Hematopoietic multipotent progenitor cell treated with erythropoietin and hydrocortisone succinate and interleukin-3 and kit ligand, for 6 days (in vitro differentiated cells): ENCODE data around the gene NELL2.

Source experiments
- DNase-seq: peaks from one replicate; pipeline ENCODE4 v3.0.0-alpha.2; 2015

The NELL2 gene

GRCh38 chr12:44677724-44678123, 198.4 kb downstream of the NELL2 start:
- DNase-seq: no peak

GRCh38 chr12:44674875-44675274, 201.2 kb downstream of the NELL2 start:
- DNase-seq: no peak

- no peak for DNase-seq
These were observed 202.3 kb downstream of the NELL2 start for GRCh38 chr12:44673811-44674210.

GRCh38 chr12:44672042-44672441, 204.1 kb downstream of the NELL2 start:
- no peak for DNase-seq

- DNase-seq: no peak
These were observed 207.7 kb downstream of the NELL2 start for GRCh38 chr12:44668443-44668842.

DNA sequence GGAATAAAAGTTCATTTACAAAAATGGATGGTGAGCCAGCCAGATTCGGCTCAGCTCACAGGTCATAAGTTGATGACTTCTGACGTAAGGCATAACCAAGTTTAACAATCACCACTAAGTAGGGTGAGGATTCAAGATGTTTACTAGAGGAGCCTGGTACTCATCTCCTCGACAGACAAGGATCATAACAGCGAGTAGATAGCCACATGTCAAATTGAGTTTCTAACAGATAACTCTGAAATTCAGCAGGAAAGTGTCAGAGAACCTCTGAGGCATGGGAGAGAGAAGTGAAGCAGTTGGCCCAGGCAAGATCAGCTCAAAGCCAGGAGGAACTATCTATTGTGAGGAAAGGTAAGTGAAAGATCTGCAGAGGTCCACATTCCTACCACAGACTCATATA, 208.7 kb downstream of the NELL2 start:
- DNase-seq: no peak

DNA sequence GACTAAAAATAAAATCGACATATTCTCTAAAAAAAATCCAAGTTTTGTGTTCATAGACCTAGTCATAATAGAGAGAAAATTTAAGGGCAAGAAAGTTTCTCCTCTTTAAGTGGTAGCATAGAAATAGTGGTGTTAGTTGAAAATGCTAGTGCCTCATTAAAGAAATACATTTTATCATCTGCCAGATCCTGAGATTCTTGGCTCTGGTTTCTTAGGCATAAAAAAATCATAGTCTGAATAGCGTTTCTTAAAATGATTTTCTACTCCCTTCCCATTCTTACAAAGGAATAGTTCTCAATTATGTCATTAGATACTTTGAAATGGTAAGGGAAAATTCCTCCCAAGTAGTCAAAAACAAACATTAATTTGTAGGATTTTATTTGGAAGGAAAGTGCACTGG, 212.8 kb downstream of the NELL2 start:
- DNase-seq: no peak

DNA sequence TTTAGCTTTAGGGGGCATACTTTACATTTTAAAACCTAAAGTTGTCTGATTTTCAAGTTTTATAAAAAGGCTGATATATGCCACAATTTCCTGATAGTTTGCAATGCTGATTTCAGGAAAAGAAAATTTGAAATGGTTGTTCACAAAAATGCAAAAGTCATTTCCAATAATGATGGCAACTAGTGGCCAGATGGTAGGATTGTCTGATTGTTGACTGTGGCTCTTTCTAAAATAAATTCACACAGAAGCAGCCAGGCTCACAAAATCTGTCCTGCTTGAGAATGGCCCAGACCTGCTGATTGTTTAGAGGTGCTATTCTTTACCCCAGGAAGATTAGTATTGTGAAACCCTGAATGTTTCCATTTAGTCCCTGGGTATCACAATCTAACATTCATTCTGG, 220.3 kb downstream of the NELL2 start:
- no peak for DNase-seq

DNA sequence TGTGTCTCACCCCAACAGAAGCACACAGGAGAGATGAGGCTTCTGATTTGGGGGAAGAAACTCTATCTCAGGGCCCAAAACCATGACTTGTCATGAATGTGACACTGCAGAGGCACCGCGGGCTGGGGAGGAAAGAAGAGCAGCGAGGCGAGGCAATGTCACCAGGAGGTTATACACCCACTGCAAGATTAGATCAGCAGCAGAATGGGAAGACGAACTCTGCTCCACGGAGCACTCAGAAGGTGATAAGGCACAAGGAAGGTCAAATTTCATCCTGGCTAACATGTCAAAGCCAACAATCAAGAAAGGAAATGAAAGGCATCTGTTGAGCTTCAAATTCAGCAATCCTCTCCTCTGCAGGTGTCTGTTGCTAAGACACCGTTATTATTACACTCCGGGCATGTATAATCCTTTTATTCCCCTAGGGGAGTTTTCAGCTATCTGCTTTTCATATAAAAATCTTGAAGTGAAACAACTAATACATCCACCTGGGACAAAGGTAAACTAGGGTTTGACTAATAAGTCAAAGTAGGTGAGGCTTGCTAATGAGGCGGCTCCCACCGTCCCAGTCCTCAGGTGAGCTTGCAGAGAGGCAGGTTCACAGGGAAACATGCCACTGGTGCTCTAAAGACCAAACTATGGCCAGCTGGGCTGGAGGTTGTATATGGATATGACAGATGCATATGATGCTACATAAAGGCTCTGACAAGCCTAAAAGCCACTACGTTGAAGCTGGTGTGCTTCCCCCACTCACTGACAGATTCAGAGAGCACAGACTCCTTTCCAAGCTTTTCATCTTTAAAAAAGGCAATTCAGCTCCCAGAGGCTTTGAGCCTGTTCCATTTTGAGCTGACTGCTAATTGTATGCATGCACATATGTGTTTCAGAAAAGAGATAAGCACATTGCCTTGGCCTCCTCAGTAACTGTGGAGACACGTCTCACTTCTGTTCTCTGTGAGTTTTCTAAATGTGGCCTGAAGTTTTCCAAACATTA, 221.2 kb downstream of the NELL2 start:
- no peak for DNase-seq

- DNase-seq: no peak
These were observed 222.1 kb downstream of the NELL2 start for GRCh38 chr12:44653861-44654527.

DNA sequence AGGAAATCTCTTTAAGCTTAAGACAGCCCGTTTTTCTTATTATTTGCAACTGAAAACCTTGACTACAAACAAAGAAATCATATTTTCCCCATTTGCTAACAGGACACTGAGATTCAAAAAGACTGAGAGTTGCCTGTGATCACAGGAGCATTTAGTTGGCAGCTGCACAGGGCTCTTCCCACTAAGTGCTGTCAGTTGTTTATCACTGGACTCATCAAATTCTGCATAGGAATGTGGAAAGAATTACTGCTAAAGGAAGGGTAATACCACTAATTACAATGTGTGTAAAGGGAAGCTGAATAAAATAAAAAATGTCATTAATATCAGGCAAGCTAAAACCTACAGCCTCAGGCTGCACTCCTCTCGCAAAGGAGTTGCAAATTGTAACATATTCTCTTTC, 226.4 kb downstream of the NELL2 start:
- no peak for DNase-seq

- no peak for DNase-seq
These were observed 228.0 kb downstream of the NELL2 start for GRCh38 chr12:44647917-44648690.

- DNase-seq: no peak
These were observed 235.5 kb downstream of the NELL2 start for GRCh38 chr12:44640427-44641190.

DNA sequence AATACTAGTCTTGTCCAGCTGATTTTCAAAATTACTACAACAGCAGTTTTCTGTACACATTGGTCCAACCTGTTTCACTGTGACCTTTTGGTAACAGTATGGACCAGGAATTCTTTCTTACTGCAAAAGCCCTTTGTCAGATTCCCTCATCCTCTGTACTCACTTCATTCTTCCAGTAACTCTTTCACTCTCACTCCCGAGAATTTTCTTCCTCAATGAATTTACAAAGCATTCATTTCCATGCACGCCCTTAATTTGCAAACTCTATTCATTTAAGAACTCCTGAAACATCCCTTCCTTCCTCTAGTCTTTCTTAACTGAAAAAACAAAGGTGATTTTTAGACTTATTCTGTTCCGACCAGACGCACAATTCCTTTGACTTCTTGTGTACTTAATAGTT, 238.2 kb downstream of the NELL2 start:
- no peak for DNase-seq

DNA sequence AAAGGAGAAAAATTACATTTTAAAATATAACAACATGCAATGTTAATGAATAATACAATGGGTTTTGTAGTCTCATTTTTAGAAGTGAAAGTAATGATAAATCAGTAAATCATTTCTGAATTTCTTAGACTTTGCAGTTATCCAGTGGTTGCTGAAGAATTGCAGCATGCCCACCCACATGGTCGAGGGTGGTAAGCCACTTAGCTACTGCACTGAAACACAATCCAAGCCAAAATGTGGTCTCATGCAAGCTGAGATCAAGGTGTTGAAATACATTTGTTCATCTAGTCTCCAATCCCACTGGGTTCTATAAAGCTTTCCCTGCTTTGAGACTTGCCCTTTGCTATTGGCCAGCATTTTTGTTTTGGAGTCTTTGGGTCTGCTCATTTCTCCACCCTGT, 247.9 kb downstream of the NELL2 start:
- DNase-seq: no peak

DNA sequence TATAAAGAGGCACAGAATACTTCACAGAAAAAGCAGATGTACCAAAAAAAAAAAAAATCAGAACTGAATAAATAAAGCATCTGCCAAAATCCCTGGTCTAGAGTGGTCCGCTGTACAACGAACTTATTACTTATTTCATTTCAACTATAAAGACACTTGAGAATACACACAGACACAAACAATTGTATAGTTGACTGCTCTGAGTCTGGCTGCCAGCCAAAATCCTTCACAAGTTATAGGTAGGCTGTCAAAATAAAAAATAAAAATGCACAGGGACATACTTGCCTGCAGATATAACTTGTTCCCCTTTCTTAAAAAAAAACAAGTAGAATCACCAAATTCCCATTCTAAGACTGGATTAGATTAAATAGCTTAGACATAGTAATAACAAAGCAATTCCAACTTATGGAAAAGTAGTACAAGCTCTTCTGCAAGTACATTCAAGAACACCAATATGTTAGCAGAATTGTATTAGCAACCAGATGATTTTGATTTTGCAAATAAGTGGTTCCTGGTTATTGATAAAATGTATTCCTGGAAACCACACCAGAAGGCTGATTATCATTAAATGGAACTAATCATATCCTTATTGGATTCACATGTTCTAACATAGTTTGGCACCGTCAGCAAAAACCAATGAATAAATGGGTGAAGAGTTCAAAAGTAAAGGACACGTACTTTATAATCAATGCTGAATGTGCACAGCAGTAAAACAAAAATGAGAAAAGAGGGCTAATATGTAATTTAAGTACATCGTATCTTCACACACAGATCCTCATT, 248.5 kb downstream of the NELL2 start:
- DNase-seq: no peak

- no peak for DNase-seq
These were observed 249.2 kb downstream of the NELL2 start for GRCh38 chr12:44626883-44627282.

DNA sequence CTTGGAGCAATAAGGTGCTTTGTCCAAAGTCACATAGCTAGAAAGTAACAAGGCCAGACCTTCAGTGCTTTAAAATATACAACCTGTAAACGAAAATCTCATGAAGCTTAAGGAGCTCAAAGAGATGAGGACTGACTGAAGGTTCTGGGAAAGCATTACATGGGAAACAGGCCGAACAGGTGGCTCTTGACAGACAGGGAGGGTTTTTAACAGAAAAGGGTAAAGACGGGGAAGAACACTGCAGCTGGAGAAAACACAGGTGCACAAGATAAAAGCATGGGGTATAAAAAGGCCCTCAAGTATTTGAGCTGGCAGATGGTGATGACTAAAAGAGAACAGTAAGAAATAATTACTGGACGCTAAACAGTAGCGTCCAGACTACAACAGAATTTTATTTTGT, 257.2 kb downstream of the NELL2 start:
- DNase-seq: no peak

GRCh38 chr12:44616402-44616801, 259.7 kb downstream of the NELL2 start:
- no peak for DNase-seq

GRCh38 chr12:44611538-44611937, 264.6 kb downstream of the NELL2 start:
- no peak for DNase-seq

DNA sequence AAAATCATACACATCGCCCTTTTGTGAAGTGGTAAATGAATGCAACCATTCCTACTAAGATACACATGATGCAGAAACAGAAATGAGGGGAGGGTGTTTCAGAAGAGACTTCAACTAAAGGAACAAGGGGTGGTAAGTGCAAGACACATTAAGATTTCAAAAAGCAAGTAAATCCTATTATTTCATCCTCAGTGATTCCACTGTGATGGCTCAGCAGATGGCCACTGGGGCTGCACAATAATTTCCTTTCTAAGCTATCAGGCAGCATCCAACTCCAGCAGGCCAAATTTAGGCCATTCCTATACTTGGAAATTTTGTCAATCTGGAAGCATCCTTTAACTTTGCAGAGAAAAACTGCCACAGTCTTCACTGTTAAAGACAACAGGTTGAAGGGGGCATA, 272.4 kb downstream of the NELL2 start:
- no peak for DNase-seq

DNA sequence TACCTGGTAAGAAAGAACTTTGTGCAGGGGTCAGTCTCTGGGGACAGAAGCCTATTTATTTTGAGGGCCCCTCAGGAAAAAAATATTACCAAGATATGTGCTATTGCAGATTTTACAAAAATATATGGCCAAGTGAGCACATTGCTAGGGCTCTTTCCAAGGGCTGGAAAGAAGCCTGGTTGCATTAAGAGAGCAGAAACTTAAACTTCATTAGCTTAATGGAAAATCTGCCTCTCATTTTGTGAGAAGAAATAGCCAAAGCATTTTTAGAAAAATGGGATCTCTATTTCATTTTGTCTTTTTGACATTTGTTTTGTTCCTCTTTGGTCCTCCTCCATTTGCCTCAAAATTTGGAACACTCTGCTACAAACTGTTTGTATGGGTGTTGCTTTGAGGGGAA, 283.5 kb downstream of the NELL2 start:
- DNase-seq: no peak
